Measurements from ENCODE around the gene TEX26.

Gene TEX26

GRCh38 chr13:30978981-30979956, 46.8 kb downstream of the TEX26 start:
- DNase-seq, result peak in 1 of 2 experiments; percentile 4

DNA sequence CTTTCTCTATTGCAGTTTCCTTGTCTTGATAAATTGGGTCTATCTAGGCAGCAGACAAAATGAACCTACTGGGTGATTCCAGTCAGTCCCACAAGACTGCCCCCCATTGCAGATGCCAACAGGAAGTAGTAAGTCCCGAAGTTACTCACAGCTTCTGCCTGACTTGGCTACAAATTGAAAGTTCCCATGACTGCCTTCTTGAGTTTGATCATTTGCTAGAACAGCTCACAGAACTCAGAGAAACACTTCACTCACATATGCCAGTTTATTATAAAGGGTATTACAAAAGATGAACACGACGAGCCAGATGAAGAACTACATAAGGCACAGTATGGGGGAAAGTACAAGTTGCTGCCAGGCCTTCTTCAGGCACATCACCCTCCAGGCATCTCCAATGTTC, 50.0 kb downstream of the TEX26 start:
- DNase-seq, result no peak

- DNase-seq, result no peak
Observed at GRCh38 chr13:30982906-30983305, 50.5 kb downstream of the TEX26 start.

DNA sequence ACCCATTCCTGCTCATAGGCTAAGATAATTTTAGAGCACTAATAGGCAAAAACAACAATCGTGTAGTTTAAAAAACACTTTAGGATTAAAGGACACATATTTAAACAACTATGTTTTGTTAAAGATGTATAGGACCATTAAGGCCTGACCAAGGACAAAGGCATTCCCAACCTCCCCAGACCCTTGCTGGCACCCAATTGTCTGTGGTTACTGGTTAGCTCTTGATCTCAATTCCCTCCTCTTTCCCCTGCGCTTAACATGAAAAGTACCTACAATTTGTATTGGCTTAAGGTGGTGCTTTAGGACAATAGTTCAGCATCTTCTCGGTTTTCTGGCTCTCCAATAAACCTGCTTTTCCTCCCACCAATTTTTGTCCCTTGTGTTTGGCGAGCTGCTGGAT, 51.0 kb downstream of the TEX26 start:
- no peak for DNase-seq

GRCh38 chr13:30984620-30985019, 52.2 kb downstream of the TEX26 start:
- no peak for DNase-seq

DNA sequence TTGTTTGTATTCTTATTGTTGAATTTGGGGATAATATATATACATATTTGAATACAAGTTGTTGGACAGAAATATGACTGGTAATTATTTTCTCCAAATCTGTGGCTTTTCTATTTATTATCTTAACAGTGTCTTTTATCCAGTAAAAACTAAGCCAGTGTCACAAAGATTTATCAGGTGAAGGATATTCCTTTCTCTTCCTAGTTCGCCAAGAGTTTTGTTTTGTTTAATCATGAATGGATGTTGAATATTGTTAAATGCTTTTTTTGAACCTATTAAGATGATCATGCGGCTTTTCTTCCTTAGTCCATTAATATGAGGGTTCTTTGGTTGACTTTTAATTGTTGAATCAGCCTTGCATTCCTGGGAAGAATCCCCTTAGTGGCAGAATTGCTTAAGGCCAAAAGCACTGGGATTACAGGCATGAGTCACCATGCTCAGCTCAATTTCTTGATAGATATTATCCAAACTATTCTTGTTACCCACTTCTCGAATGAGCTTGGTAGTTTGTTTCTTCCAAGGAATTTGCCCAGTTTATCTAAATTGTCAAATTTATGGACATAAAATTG, 53.3 kb downstream of the TEX26 start:
- DNase-seq, result no peak

- DNase-seq, result no peak
Observed at GRCh38 chr13:30991184-30991583, 58.7 kb downstream of the TEX26 start.

GRCh38 chr13:30991922-30992321, 59.5 kb downstream of the TEX26 start:
- no peak for DNase-seq

GRCh38 chr13:30995331-30995730, 62.9 kb downstream of the TEX26 start:
- no peak for DNase-seq

GRCh38 chr13:30997697-30998096, 65.2 kb downstream of the TEX26 start:
- peak in 1 of 2 experiments; percentile 31 for DNase-seq

DNA sequence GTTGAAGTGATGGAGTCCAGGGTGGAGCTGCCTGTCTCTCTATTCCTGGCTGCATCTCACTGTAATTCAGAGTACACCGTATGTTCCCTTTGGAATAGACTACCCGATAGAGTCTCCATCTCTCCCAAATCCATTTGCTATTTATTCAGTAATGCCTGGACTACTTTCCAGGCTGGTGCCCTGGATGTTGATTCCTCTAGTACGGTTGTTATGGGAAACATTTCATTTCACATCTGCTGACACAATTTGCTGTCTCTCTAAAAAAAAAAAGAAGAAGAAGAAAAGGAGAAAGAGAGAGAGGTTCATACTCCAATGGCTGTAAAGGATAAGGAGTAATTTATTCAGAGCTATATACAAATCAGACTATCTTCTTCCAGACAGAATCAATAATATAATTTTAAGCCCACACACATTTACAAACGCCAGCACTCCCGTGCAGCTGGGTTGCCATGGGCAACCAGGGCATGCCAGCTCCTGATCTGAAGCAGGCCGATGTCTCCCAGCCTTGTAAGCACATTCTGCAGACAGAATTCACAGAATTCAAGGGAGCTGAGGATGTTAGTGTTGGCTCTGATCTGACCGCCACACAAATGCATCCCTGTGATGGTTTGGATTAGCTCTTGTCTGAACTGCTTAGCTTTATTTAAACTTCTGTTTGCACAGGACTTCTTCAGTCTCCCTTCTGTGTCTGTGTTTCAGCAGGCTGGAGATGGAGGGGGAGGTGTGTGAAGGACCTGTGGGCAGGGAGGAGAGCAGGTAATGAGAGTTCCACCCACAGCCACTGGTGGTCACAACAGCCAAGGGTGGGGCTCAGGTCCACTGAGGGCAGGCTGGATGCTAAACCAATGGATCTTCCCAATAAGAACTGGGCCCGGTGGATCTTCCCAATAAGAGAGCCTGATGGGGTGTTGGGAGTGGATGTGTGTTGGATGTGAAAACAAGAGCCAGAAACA, 66.0 kb downstream of the TEX26 start:
- no peak for DNase-seq

DNA sequence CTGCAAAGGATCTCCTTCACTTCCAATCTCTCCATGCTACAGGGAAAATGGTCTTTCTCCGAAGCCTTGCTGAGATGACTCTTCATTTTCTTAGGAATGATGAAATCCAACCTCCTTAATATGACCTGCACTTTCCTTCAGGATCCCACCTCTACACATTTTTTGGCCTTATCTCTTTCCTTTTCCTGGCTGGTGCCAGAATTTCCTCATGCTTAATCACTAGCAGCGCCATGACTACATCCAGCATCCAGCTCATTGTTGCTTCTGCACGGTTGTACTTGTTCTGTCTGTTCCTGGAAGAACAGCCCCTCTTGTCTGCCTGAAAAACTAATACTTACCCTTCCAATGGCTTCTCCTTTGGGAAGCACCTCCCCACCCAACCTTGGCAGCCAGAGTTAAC, 68.4 kb downstream of the TEX26 start:
- no peak for DNase-seq

DNA sequence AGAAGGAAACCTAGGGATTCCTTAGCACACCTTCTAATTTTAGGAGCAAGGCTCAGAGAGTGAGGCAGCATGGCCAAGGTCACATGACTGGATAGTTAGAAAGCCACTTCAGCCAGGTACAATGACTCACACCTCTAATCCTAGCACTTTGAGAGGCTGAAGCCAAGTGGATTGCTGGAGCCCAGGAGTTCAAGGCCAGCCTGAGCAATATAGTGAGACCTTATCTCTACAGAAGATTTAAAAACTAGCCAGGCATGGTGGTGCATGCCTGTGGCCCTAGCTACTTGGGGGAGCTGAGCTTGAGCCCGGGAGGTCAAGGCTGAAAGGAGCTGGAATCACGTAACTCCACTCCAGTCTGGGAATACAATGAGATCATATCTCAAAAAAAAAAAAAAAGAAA, 69.2 kb downstream of the TEX26 start:
- no peak for DNase-seq

GRCh38 chr13:31005066-31005465, 72.6 kb downstream of the TEX26 start:
- DNase-seq, result no peak

- DNase-seq, result no peak
Observed at GRCh38 chr13:31007417-31007816, 75.0 kb downstream of the TEX26 start.

DNA sequence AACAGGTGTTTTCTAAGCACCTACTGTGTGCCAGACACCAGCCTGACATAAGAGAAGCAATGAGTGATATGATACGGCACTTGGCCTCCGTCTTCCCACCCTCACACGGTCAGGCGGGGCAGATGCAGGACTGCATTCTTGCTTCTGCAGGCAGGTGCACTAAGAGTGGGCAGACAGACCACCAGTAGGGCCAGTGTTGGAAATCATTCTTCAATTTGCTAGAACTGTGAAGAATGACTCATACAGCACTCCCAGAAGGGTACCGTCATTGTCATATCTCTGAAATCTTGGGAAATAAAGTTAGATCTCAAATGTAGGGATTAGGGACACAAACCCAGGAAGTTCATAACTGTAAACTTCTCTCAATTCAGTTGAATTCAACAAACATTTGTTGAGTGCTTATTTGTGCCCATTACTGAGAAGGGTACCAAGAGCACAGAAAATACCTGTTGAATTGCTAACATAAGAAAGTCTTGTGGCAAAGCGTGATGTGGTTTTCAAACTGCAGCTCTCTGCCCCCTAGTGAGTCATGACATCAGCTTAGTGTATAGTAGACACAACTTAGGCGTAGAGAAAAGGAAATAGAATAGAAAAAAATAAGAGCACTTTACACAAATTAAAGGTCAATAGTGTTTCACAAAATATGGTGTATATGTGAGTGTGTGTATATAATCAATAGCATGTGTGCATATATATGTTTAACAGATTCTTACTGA, 76.1 kb downstream of the TEX26 start:
- no peak for DNase-seq

DNA sequence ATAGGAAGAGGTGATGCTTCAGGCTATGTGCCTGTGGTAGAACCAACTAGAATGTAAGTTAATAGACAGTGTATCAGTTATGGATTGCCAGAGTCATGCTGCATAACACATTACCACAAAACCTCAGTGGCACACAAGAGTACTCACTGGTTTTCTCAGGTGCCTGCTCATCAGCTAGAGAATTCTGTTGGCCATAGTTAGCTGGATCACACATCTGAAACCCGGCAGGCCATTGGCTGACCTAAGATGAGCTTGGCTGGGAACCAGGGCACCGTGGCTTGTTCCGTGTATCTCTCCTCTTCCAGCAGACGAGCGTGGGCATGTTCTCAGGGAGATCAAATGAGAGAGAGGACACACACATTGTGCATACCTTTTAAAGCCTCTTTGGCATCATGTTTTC, 76.7 kb downstream of the TEX26 start:
- DNase-seq, result no peak

DNA sequence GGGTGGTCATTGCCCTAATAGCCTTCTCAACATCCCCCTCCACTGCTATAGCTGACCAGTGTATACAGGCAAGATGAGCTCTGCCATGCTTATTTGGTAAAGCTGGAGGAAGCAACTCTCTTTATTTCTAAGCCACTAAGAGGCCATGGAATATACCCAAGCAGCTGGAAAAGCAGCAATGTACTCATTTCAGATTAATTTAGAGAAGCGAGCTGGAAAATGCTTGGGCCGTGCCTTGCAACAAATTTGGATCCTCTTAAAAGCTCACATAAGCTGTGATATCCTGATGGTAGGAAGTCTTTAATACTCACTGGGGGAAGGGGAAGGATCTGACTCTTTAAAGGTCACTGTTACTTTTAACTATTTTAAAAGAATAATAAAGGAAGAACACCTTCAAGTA, 77.8 kb downstream of the TEX26 start:
- DNase-seq, result no peak

- no peak for DNase-seq
Observed at GRCh38 chr13:31011193-31011860, 78.9 kb downstream of the TEX26 start.

DNA sequence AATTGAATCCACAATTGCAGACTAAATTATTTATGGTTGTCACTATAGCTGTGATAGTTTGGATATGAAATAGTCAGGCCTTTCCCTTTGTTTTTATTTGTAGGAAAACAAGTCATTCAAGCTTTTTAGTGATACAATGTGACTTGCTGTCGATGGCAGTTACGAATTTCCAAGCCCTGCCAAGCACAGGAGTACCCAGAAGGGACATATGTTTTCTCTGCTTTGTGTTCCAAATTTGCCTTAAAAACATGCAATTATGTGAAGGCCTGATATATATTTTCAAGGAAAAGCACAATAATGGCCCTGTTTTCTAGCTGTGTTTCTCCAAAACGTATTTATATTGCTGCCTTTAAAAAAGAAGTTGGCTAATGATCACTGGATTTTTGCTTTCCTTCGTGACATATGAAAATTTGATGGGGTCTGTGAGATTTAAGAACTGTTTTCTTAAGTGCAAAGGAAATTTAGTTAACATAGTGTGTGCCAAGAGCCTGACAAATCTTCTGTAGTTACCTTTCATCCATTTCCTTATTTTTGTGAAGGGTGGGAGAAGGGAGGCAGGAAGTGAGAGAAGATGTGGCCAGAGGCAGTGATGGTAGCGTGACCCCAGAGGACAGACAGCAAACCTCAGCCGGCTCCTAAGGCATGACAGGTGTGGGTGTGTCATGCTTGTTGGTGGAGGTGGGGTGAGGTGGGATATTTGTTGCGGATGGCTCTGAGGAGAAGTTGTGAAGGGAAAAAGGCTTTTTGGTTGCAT, 79.6 kb downstream of the TEX26 start:
- no peak for DNase-seq

DNA sequence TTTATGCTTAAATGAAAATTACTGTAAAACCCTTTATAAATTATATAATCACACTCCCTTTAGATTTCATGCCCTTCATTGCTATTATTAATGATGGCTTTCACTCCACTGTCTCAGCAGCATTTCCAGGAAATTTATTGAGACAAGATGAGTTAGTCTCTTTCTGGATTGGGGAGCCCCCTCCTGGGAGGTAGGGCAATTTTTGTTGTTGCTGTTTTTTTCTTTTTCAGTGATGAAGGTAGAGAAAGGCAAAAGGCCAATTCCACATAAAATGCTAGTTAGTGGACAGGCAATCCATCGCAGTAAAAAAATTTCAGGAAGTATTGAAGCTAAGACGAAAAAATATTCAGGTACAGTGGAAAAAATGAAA, 80.2 kb downstream of the TEX26 start:
- no peak for DNase-seq

All from NCI-H187 (cell line).